Head of caudate nucleus (tissue), 42 donors: ENCODE results near the gene MAMDC4.
"Not testable (repeated sequence)": the region's sequence is repeated elsewhere in the genome, so short reads cannot be mapped to it uniquely, and the experiment has no call there.

ENCODE experiments used
- DNase-seq, 42 donors: peaks; one replicate each; pipeline versions ENCODE4 v3.0.0 to v3.0.0-alpha.2; 2020 to 2021; ENCODE audit warnings: mixed read lengths in 7 of 42
- intact Hi-C: fragments of 100-400 bp; cut with DNase I; formaldehyde crosslinking; loops from one replicate; pipeline ENCODE4 v1.15.0; 2022

The MAMDC4 gene

DNA sequence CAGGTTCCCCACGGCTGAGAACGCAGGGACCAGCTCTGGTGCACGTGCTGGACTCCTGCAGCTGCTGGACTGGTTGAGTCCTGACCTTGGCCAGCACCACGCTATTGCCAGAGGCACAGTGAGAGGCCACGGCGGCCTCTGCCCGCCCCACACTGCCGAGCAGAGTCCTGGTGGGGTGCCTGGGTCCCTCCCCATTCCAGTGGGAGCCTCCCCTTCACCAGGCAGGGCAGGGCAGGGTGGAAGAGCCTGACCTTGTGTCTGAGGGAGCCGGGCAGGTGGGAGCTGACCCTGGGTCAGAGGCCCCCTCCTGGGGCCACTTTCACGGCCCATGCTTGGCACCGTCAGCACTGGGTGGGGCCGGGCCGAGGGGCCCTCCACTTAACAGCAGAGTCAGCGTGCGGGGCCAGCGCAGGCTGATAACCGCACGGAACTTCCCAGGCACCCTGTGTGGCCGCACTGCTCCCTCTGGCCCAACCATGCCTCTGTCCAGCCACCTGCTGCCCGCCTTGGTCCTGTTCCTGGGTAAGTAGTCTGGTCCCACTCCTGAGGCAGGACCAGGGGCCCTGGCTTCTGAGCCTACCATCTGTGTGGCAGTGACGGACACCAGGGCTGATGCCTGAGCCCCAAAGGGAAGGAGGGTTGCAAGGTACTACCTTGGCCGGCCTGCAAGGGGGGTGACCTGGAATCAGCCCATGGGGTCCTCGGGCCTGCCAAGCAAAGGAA, at the start of gene MAMDC4:
Gene MAMDC4 (plus strand): TSS at position 406 of the 723 bp plus-strand sequence. CDS start 71 bp downstream, at position 477.
- intact Hi-C loops: loop anchor here (10.0 kb wide), 1 partner anchor 83 kb away; no protein-coding TSS in a partner anchor
- DNase-seq: peak in 1 of 42 donors; percentile 5

- DNase-seq, intact Hi-C loops: not testable (repeated sequence)
Observed at GRCh38 chr9:136803009-136803550, 49.1 kb upstream of the MAMDC4 start.

DNA sequence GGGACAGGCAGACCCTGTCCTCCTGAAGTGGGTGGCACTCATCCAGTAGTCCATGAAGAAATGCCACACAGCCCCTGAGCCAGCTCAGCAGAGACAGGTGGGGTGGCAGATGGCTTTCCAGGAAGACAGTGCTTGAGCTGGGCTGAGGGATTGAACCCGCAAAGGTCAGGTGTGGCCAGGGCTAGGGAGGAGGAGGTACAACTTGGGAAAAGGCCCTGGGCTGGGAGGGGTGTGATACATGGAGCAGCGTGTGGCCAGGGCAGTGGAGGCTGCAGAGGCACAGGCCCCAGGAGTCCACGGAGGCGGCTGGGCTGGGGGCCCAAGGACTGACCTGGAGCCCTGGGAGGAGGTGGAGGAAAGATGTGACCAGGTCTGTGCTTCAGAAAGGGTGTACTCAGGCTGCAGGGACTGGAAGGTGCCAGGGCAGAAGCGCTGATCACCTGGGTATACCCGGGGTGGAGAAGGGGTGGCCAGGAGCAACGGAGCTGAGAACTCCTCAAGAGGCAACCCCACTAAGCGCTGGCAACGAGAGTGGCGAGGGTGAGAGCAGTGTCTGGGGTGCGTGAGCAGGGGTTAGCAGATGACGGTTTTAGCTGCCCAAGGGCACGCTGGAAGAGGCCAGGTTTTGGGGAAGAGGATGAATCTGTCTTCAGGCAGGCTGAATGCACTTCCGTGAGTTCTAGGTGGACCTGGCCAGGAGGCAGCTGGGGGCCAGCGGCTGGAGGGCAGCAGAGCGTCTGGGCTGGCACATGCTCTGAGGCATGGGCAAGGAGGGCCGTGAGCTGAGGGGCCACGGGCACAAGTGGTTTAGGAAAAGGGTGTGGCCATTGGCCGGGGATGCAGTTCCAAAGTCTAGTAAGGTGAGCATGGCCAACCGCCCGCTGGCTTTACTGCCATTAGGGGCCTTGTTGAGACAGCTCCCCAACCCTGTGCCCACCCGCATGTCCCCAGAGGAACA, 48.3 kb upstream of the MAMDC4 start:
- no peak for DNase-seq
- intact Hi-C loops: no loop called here

GRCh38 chr9:136804509-136805206, 47.5 kb upstream of the MAMDC4 start:
- intact Hi-C loops: loop anchor here (5.0 kb wide), 1 partner anchor 43 kb away; the partner anchor contains the start of gene PHPT1
- no peak for DNase-seq

GRCh38 chr9:136805207-136805740, 46.9 kb upstream of the MAMDC4 start:
- intact Hi-C loops: loop anchor here (5.0 kb wide), 1 partner anchor 42 kb away; the partner anchor contains the start of gene PHPT1
- DNase-seq: no peak

DNA sequence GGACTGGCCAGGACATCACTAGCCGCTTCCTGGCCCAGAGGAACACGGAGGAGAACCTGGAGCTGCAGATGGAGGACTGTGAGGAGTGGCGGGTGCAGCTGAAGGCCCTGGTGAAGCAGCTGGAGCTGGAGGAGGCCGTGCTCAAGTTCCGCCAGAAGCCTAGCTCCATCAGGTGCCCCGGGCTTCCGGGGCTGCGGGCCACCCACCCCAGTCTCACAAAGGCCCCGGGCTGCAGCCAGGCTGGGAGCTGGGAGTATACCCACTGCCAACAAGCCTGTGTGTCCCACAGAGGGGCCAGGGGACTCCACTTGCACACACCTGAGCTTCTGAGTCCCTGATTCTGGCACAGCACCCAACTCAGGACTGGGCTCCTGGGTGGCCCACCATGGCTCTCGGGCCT, 46.1 kb upstream of the MAMDC4 start:
- no peak for DNase-seq
- intact Hi-C loops: loop anchor here (5.0 kb wide), 1 partner anchor 41 kb away; the partner anchor contains the start of gene PHPT1

- DNase-seq: no peak
- intact Hi-C loops: loop anchor here (5.0 kb wide), 1 partner anchor 41 kb away; the partner anchor contains the start of gene PHPT1
Observed at GRCh38 chr9:136806631-136807201, 45.4 kb upstream of the MAMDC4 start.

- intact Hi-C loops: loop anchor here (5.0 kb wide), 1 partner anchor 40 kb away; the partner anchor contains the start of gene PHPT1
- DNase-seq: peak; percentile 16 to 89 (median 76)
Observed at GRCh38 chr9:136807281-136808074, 44.7 kb upstream of the MAMDC4 start, which contains the start of gene RABL6. Gene RABL6, plus strand, starts transcription at chr9:136807948. Its CDS starts 249 bp downstream, at chr9:136808197.

- peak in 34 of 42 donors; percentile 24 to 78 (median 56) for DNase-seq
- intact Hi-C loops: loop anchor here (5.0 kb wide), 1 partner anchor 39 kb away; the partner anchor contains the start of gene PHPT1
Observed at GRCh38 chr9:136808075-136808805, 43.9 kb upstream of the MAMDC4 start.

DNA sequence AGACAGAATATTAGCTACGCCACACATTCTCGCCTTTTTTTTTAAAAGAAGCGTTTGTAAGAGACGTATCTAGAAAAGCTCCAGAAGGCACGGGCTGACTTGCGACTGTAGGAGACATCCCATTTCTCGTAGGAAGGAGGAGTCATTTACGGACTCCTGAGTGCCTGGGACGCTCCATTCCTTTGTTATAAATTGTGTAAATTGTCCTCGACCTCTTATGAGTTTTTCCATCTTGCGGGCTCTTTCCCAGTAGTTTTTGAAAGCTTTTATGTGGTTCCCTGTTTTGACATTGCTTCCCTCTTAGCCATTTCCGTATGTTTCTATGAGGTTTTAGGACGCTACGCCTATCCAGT, 43.4 kb upstream of the MAMDC4 start:
- peak in 1 of 42 donors; percentile 61 for DNase-seq
- intact Hi-C loops: loop anchor here (5.0 kb wide), 1 partner anchor 39 kb away; the partner anchor contains the start of gene PHPT1

GRCh38 chr9:136814725-136815421, 37.3 kb upstream of the MAMDC4 start:
- intact Hi-C loops: no loop called here
- DNase-seq: peak in 11 of 42 donors; percentile 18 to 57 (median 36)

GRCh38 chr9:136815422-136815782, 36.7 kb upstream of the MAMDC4 start:
- DNase-seq: peak in 4 of 42 donors; percentile 33 to 58 (median 44)
- intact Hi-C loops: no loop called here

GRCh38 chr9:136820971-136821825, 30.9 kb upstream of the MAMDC4 start:
- intact Hi-C loops: no loop called here
- DNase-seq: peak in 2 of 42 donors; percentile 46 to 56

GRCh38 chr9:136821826-136822544, 30.2 kb upstream of the MAMDC4 start:
- no peak for DNase-seq
- intact Hi-C loops: no loop called here
